OCI-LY7 (cell line): Measurements from ENCODE around the gene RHOT2.

Experiments used
- EZH2phosphoT487 ChIP-seq: fragments of 200-600 bp; sonication (generic); IDR thresholded peaks from 2 replicates; pipeline ENCODE4 v1.6.1; 2018; ENCODE audit warnings: low read depth, borderline replicate concordance, mild to moderate bottlenecking, mixed run types, antibody characterized with exemption, low read length, moderate library complexity, mixed read lengths
- TF ChIP-seq, protein P1 (sequence below): fragments of 200-600 bp; sonication (generic); conservative IDR thresholded peaks from 2 replicates; pipeline ENCODE4 v1.5.1; 2014; ENCODE audit warnings: mild to moderate bottlenecking, antibody characterized with exemption, low read length, moderate library complexity, mixed read lengths

GRCh38 chr16:633336-634050 lies 34.4 kb upstream of the RHOT2 start:
- no peak for TF ChIP-seq EZH2phosphoT487
- TF ChIP-seq, protein P1, sequence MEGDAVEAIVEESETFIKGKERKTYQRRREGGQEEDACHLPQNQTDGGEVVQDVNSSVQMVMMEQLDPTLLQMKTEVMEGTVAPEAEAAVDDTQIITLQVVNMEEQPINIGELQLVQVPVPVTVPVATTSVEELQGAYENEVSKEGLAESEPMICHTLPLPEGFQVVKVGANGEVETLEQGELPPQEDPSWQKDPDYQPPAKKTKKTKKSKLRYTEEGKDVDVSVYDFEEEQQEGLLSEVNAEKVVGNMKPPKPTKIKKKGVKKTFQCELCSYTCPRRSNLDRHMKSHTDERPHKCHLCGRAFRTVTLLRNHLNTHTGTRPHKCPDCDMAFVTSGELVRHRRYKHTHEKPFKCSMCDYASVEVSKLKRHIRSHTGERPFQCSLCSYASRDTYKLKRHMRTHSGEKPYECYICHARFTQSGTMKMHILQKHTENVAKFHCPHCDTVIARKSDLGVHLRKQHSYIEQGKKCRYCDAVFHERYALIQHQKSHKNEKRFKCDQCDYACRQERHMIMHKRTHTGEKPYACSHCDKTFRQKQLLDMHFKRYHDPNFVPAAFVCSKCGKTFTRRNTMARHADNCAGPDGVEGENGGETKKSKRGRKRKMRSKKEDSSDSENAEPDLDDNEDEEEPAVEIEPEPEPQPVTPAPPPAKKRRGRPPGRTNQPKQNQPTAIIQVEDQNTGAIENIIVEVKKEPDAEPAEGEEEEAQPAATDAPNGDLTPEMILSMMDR = no peak
